Measurements from ENCODE around the gene RAB3GAP1.

DNA sequence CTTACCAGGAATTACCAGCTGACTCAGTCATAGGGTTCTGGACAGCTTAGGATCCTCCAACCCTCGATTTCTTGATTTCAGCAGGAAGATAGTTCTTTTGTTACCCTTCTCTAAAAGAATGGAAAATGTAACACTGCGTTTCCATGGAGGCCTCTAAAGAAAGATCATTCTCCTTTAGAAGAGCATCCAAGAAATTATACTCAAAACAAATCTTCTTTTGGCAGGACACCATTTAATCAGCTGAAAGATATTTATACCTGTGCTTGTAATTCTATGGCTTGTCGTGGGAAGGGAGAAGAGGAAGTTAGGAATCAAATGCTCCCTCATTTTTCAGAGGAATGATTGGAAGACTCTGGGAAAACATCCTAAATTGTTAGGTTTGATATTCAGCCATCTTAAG, 130.5 kb downstream of the RAB3GAP1 start:
- TF ChIP-seq, protein P1, sequence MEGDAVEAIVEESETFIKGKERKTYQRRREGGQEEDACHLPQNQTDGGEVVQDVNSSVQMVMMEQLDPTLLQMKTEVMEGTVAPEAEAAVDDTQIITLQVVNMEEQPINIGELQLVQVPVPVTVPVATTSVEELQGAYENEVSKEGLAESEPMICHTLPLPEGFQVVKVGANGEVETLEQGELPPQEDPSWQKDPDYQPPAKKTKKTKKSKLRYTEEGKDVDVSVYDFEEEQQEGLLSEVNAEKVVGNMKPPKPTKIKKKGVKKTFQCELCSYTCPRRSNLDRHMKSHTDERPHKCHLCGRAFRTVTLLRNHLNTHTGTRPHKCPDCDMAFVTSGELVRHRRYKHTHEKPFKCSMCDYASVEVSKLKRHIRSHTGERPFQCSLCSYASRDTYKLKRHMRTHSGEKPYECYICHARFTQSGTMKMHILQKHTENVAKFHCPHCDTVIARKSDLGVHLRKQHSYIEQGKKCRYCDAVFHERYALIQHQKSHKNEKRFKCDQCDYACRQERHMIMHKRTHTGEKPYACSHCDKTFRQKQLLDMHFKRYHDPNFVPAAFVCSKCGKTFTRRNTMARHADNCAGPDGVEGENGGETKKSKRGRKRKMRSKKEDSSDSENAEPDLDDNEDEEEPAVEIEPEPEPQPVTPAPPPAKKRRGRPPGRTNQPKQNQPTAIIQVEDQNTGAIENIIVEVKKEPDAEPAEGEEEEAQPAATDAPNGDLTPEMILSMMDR (conservative IDR thresholded peaks at IDR 0.05; ENCODE audit: low read length): no peak
- TF ChIP-seq EZH2phosphoT487 (IDR thresholded peaks at IDR 0.05; ENCODE audit: borderline replicate concordance, low read depth, low read length): no peak
